HG03575 (cell line): ENCODE measurements around the gene AGBL4.
"Not testable (repeated sequence)": the region's sequence is repeated elsewhere in the genome, so short reads cannot be mapped to it uniquely, and the experiment has no call there.

Experiments
- ATAC-seq: cut with Tn5 transposase; IDR thresholded peaks from one replicate; pipeline ENCODE4 v1.9.1; 2021; ENCODE audit not compliant: unreplicated experiment, insufficient number of reproducible peaks, low FRiP score; ENCODE audit errors: extremely low read depth

The AGBL4 gene

DNA sequence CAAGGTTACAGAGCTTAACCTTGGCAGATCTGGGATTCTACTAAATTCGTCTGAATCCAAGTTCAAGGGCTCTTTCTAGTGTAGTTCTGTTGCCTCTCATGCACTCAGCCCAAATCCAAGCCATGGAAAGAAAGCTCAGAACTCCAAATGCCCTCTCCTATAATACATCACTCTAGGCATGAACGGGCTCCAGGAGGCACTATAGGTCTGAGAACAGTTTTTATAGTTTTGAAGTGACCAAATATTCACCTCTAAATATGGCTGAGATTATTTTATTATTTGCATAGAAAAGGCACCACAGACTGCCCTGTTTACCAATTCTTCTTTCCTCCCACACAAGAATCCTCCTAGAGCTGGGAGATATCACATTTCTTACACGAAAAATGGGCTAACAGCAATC is 919.2 kb downstream of the AGBL4 start:
- ATAC-seq: no peak

- no peak for ATAC-seq
These were observed 921.0 kb downstream of the AGBL4 start for GRCh38 chr1:49102752-49103151.

DNA sequence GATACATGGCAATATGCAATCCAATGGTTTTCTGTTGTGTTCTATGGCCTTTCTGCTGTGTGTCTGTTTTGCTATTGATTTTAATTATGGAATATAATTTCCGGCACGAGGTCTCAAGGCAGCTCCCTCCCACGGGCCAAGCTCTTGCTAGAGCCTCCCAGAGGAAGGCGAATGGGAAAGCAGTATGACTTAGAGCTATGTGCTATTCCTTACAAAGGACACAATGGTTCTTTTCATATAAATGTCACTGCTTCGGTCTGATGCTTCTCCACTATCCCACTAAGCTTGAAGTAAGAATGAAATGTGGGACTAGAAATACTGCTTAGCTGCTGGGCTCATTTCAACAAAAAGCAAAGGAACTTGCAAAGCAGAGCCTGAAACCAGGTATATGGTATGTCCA is 924.9 kb downstream of the AGBL4 start:
- ATAC-seq: no peak

- no peak for ATAC-seq
These were observed 937.4 kb downstream of the AGBL4 start for GRCh38 chr1:49086327-49086726.

- ATAC-seq: no peak
These were observed 938.7 kb downstream of the AGBL4 start for GRCh38 chr1:49085079-49085478.

DNA sequence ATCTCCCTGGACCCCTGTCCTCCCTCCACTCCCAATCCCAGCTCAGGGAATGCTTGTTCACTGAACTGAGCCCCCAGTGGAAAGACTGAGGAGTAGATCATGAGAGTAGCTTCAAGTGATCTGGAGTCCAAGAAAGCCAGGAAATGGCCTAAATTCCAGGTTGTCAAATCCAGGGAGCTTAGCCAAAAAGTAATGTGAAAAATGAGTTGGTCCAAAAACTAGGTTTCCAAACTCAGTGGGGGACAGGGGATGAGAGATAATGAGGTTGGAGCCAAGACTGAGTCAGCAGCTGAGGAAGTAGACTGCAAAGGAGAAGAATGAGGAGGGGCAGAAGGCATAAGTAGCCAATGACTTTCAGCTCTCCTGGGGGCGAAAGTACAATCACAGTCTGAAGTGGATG is 963.0 kb downstream of the AGBL4 start:
- ATAC-seq: no peak

DNA sequence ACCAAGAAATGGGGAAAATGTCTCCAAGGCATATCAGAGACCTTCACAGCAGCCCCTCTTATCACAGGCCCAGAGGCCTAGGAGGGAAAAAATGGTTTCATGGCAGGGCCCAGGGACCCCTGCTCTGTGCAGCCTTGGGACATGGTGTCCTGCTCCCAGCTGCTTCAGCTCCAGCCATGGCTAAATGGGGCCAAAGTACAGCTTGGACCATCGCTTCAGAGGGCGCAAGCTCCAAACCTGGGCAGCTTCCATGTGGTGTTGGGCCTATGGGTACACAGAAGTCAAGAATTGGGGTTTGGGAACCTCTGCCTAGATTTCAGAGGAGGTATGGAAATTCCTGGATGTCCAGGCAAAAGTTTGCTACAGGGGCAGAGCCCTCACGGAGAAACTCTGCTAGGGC is 964.7 kb downstream of the AGBL4 start:
- no peak for ATAC-seq

DNA sequence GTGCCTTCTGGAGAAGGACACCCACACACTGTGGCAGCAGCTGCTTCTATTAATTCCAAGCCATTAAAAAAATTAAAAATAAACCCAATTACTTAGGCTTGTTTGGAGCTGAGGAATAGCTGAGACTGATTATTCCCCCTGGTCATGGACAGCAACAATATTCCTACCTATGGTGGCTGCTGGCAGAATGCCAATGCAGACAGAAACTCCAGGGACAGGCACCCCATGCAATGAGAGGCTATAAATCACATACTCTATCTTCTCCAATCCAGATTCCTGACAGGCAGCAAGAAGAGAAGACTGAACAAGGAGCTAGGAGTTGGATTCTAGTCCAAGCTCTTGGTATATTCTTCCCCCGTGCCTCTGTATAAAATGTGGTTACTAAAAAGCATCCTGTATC is 971.7 kb downstream of the AGBL4 start:
- no peak for ATAC-seq

DNA sequence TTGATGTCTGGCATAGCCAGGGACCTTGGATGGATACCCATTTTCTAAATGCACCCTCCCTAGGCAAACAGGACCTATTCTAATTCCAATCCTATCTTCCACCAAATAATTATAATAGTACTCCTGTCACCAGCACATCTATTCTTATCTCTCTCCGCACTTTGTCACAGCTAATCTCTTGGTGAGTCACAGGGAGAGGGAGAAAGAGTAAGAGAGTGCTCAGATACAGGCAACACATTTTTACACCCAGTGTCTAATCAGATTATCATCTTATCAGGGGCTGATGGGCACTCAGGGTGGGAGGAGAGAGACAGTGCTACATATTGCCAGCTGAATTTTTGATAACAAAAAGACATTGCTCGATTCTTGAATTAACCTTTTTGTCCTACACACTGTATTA is 972.1 kb downstream of the AGBL4 start:
- no peak for ATAC-seq

DNA sequence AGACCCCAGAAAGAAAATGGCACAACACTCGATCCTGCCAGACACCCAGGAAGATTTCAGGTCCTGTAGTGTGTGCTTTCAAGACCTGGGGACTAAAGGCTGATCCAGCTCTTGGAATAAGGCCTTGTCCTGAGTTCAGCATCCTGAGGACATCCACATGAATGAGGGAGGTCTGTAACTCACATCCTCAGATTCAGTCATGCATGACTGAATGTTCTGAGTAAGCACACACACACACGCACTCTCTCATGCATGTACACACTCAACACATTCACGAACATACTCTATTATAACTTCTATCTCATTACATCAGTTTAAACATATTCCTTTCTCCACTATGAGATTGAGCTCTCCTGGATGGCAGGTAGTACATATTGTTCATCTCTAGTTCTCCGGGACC is 973.7 kb downstream of the AGBL4 start:
- no peak for ATAC-seq

DNA sequence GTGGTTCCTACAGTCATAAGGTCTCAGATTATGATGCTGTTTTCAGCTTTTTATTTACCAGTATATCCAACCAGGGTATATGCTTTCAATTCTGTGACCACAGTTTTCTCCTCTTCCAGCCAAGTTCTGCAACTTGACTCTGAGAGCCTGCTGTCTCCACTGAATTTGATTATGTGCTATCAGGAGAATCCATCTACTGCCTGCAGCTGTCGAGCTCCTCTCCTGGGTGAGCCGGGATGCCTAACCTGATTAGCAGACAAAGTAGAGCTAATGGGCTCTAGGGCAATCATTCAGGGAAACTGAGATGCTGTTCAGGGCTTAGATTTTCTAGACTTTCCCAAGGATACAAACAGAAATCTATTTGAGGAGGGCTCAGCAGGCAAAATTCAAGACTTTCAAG is 975.6 kb downstream of the AGBL4 start:
- ATAC-seq: no peak

- no peak for ATAC-seq
These were observed 977.4 kb downstream of the AGBL4 start for GRCh38 chr1:49046305-49046704.

DNA sequence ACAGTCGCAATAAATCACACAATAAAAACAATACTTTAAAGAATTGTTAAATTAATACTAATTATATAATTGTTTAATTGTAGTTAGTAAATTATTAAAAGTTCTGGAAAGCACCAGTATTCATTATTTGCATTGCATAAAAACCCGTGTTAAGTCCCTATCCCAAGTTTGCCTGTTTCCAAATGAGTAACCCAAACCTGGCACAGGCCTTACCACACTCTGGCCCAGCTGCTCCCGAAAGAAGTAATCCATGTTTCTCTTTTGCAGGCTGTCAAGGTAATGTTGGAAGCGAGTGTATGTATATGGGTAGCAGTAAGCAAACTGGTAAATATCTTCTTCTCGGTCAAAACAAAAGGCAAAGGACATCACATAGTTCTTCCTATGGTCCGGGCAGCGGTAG is 978.4 kb downstream of the AGBL4 start:
- no peak for ATAC-seq

GRCh38 chr1:49036700-49037099 is 987.1 kb downstream of the AGBL4 start:
- ATAC-seq: no peak

GRCh38 chr1:49028396-49028795 is 995.4 kb downstream of the AGBL4 start:
- ATAC-seq: no peak

DNA sequence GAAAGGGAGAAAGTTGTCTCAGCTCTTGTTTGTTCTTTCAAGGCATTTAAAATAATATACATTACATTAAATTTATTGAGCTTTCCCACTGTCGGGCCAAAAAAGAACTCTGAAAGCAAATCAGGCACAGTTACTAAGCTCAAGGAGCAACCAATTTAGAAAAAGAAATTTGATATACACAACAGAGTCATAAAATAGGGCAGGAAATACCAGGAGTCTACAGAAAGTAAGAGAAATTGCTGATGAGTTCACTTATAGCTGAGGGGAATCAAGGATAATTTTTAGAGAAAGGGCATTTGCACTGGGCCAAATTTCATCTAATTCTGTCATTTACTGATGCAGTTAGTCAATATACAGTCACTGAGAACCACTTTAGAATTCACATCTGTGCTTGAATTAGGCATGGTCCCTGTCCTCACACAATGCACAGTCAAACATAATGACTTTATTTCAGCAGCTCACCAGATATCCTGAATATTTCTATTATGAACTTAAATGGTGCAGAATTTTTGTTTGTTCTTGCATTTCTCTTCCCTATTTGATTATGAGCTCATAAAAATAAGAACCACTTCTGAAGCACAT is 997.4 kb downstream of the AGBL4 start:
- ATAC-seq: no peak

DNA sequence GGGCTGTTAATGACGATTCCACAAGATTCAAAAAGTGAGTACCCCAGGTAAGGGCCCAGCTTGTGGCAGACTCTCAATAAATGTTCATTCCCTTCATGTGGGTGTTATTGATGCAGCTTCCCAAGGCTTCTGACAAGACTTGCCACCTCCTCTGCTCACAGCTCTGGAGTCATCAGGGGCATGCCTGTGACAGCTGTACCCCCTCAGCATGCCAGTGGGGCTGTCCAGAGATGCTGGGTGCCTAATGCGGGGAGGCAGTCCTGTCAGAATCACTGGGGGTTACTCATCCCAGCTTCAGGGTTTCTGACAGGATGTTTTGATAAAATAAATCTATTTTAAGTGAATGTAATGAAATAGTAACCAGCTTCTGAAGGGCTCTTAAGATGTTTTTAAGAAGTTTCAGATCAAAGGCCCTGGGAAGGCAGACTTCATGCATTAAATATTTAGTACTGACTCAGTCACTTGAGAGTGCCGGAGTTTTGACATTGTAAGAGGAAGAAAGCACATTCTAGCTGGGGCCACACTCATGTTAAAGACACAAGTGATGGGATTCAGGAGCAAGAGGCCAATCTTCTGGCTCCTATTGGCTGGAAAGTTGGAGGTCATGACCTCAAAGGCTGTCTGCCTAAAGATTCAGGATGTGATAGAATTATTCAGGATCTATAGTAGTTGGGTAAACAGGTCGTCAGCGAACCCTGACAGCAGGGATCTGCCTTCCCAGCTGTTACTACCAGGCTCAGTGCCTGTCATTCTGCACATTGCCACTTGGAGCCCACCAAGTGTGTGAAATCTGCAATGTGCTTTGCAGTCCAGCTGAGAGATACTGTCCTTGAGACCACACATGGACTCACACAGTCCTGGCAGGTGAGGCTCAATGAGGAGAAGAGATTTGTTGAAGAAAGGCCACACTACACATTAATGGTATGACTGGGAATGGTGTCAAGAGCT is 1007.5 kb downstream of the AGBL4 start:
- no peak for ATAC-seq

GRCh38 chr1:49013079-49013478 is 1010.7 kb downstream of the AGBL4 start:
- no peak for ATAC-seq

DNA sequence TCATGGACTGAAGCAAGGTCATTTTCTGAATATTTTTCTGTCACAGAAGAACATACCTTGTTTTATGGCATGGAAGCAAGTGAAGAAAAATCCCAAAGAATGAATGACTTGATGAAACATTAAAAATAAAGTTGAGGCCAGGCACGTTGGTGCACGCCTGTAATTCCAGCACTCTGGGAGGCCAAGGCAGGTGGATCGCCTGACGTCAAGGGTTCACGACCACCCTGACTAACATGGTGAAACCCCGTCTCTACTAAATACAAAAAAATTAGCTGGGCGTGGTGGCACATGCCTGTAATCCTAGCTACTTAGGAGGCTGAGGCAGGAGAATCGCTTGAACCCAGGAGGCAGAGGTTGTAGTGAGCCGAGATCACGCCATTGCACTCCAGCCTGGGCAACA is 1020.8 kb downstream of the AGBL4 start:
- ATAC-seq: not testable (repeated sequence)

GRCh38 chr1:48999321-48999720 is 1024.4 kb downstream of the AGBL4 start:
- no peak for ATAC-seq

DNA sequence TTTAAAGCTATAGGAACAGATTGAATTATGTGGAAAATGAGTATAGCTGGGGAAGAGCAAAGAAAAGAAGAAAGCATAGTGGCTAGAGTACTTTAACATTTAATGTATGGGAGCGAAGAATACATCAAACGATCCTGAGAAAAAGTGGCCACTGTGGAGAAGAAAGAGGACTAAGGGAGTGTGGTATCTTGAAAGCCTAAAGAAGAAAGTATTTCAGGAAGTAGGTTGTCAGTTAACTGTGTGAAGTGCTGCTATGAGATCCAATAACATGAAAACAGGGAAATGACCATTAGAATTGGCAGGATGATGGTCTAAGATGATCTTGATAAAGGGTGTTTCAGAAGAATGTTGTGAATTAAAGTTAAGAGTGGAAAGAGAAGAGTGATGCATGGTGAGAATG is 1027.4 kb downstream of the AGBL4 start:
- ATAC-seq: no peak
